Esophagus squamous epithelium (tissue), 5 donors: ENCODE data around the gene DDX51. TPM values are rescaled to one million over a fixed set of nuclear protein-coding genes. Genes with fewer than 3 reads are reported as not detected.
"Not testable (repeated sequence)": the region's sequence is repeated elsewhere in the genome, so short reads cannot be mapped to it uniquely, and the experiment has no call there.

Experiments used
- DNase-seq: peaks from one replicate; lab custom pipeline; 2025; lab: John Stamatoyannopoulos, UW
- H3K27ac ChIP-seq, 4 donors: fragments of 200-600 bp; sonication (generic); one replicate each; pipeline ENCODE4 v1.5.1; 2016 to 2019; ENCODE audit warnings: mild to moderate bottlenecking in 1 of 4
- H3K27me3 ChIP-seq, 4 donors: fragments of 200-600 bp; sonication (generic); 1 replicate in 3 of 4; 2 replicates in 1 of 4; pipeline versions ENCODE4 v1.5.1 to v1.6.0; 2017 to 2021; ENCODE audit warnings: antibody characterized with exemption in 1 of 4
- H3K36me3 ChIP-seq, 3 donors: fragments of 200-600 bp; sonication (generic); one replicate each; pipeline ENCODE4 v1.5.1; 2016 to 2019
- H3K4me1 ChIP-seq, 3 donors: fragments of 200-600 bp; sonication (generic); one replicate each; pipeline ENCODE4 v1.5.1; 2017 to 2019
- H3K4me3 ChIP-seq, 4 donors: fragments of 200-600 bp; sonication (generic); 1 replicate in 3 of 4; 2 replicates in 1 of 4; pipeline ENCODE4 v1.5.1; 2016 to 2019; ENCODE audit warnings: mild to moderate bottlenecking in 2 of 4, moderate library complexity in 1 of 4
- H3K9me3 ChIP-seq, 3 donors: fragments of 200-600 bp; sonication (generic); one replicate each; pipeline ENCODE4 v1.5.1; 2016 to 2019
- POLR2A ChIP-seq, 4 donors: fragments of 450-650 bp; IDR thresholded peaks; one replicate each; pipeline ENCODE4 v1.6.1; 2017; ENCODE audit warnings: antibody characterized with exemption in 4 of 4, mild to moderate bottlenecking in 4 of 4, moderate library complexity in 3 of 4
- whole genome bisulfite sequencing, 2 donors: methylation state at CpG; one replicate each; pipeline ENCODE4 v1.1.5; 2018; 5-methylcytosine and 5-hydroxymethylcytosine counted together
- intact Hi-C: fragments of 100-400 bp; cut with DNase I; formaldehyde crosslinking; loops from one replicate; pipeline ENCODE4 v1.15.0; 2022
- total RNA-seq, 4 donors: library from RNA; depleted of rRNA; stranded (reverse); fragments of >200 nt; gene quantifications; one replicate each; pipeline ENCODE4 v1.1.0, GENCODE V29; 2016
- TF ChIP-seq, protein P1 (sequence below), 6 experiments: fragments of 450-650 bp in 4 of 6; fragments of 200-600 bp in 2 of 6; sonication (generic) in 2 of 6; IDR thresholded peaks; one replicate each; pipeline ENCODE4 v1.5.1; 2016 to 2019; ENCODE audit warnings: antibody characterized with exemption in 6 of 6, mild to moderate bottlenecking in 4 of 6, moderate library complexity in 4 of 6
- donor health status: DM: yes; HTN: yes; CAD: no.

DDX51 gene
- total RNA-seq, 4 donors from 2014 or later = 8.9 to 15.3 (median 11.0) TPM

DNA sequence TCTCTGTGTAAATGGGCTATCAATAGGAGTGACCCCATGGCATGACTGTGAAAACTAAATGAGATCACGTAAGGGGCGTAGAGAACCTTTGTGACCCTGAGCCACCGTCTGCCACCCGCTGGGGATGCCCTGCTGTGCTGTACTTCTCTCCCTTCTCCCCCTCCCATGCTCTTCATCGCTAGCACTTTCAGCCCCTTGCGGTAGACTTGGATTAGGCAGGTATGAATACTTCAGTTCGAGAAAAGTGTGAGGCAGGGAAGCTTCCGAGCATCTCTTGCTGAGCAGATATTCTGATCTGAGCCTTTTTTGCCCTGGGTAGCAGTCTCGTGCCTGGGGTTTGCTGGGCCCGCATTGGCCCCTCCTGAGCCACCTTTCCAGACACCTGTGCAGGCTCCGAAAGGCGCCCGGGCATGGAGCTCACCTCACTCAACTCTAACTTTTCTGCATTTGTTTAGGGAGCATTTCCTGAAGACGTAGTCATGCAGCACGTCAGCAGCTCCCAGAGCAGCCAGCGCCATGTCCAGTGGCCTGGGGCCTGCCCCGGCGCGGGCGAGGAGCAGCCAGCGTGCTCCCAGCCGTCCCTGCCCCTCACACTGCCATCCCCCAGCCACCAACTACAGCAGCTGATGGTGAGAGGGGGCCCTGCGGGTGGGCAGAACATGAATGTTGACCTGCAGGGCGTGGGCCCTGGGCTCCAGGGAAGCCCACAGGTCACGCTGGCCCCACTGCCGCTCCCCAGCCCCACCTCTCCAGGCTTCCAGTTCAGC, 40.4 kb downstream of the DDX51 start:
- no peak overlapping the region for H3K4me3 ChIP-seq
- no peak for DNase-seq
- no peak for TF ChIP-seq POLR2A (IDR thresholded peaks at IDR 0.05)
- TF ChIP-seq, protein P1, sequence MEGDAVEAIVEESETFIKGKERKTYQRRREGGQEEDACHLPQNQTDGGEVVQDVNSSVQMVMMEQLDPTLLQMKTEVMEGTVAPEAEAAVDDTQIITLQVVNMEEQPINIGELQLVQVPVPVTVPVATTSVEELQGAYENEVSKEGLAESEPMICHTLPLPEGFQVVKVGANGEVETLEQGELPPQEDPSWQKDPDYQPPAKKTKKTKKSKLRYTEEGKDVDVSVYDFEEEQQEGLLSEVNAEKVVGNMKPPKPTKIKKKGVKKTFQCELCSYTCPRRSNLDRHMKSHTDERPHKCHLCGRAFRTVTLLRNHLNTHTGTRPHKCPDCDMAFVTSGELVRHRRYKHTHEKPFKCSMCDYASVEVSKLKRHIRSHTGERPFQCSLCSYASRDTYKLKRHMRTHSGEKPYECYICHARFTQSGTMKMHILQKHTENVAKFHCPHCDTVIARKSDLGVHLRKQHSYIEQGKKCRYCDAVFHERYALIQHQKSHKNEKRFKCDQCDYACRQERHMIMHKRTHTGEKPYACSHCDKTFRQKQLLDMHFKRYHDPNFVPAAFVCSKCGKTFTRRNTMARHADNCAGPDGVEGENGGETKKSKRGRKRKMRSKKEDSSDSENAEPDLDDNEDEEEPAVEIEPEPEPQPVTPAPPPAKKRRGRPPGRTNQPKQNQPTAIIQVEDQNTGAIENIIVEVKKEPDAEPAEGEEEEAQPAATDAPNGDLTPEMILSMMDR (IDR thresholded peaks at IDR 0.05) = no peak
- 87 to 90% methylated on average over 8 of the region's 26 CpGs for WGBS, 2 donors
- H3K27ac ChIP-seq = no peak overlapping the region
- no peaks in the 10 kb centered on the region for H3K27me3 ChIP-seq
- peaks cover 0 to 54% (median 3%) of the 10 kb centered on the region in 3 donors for H3K36me3 ChIP-seq
- no peaks in the 10 kb centered on the region for H3K9me3 ChIP-seq
- intact Hi-C loops = no loop called here
- H3K4me1 ChIP-seq = no peaks in the 10 kb centered on the region

DNA sequence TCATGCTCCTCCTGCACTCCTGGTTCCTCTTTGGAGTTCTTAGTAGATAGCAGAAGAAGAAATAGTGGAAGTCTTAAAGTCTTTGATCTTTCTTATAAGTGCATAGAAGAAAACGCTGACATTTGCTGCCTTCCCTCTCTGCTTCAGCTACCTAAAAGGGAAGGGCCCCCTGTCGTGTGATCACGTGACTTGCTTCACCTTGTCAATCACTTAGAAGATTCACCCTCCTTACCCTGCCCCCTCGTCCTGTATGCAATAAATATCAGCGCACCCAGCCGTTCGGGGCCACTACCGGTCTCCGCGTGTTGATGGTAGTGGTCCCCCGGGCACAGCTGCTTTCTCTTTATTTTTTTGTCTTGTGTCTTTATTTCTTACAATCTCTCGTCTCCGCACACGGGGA, 41.0 kb downstream of the DDX51 start:
- H3K4me1 ChIP-seq, H3K27ac ChIP-seq, H3K27me3 ChIP-seq, intact Hi-C loops, H3K9me3 ChIP-seq, H3K4me3 ChIP-seq, DNase-seq: not testable (repeated sequence)
- 84 to 92% methylated on average over 14 of the region's 14 CpGs for WGBS, 2 donors
- peaks cover 0 to 54% (median 3%) of the 10 kb centered on the region in 3 donors for H3K36me3 ChIP-seq

DNA sequence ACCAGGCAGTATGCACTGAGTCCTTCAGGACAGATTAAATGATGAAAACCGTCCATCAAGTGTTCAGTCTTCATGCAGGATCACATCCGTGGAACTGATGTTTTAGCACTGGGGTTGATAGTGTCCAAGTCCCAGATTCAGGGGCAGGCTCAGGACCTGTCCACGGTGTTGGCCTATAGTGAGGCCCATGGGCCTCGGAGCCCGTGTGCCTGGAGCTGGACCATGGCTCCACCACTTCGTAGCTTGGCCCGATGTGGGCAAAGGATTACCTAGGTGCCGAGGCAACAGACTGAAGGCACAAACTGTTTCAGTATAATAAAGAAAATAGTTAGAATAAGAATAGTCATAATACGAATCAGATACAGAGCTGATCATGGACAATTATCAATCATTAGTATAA, 41.8 kb downstream of the DDX51 start:
- Histone ChIP-seq H3K27ac (no peak overlapping the region), H3K4me3 (no peak overlapping the region), H3K4me1 (no peaks in the 10 kb centered on the region), H3K9me3 (no peaks in the 10 kb centered on the region), H3K27me3 (no peaks in the 10 kb centered on the region), H3K36me3 (peaks cover 0 to 51% (median 3%) of the 10 kb centered on the region in 3 donors)
- DNase-seq = no peak
- 94 to 95% methylated on average over 7 to 9 of the region's 9 CpGs for WGBS, 2 donors
- TF ChIP-seq, protein P1 (IDR thresholded peaks at IDR 0.05) = no peak
- no peak for TF ChIP-seq POLR2A (IDR thresholded peaks at IDR 0.05)
- intact Hi-C loops = no loop called here

DNA sequence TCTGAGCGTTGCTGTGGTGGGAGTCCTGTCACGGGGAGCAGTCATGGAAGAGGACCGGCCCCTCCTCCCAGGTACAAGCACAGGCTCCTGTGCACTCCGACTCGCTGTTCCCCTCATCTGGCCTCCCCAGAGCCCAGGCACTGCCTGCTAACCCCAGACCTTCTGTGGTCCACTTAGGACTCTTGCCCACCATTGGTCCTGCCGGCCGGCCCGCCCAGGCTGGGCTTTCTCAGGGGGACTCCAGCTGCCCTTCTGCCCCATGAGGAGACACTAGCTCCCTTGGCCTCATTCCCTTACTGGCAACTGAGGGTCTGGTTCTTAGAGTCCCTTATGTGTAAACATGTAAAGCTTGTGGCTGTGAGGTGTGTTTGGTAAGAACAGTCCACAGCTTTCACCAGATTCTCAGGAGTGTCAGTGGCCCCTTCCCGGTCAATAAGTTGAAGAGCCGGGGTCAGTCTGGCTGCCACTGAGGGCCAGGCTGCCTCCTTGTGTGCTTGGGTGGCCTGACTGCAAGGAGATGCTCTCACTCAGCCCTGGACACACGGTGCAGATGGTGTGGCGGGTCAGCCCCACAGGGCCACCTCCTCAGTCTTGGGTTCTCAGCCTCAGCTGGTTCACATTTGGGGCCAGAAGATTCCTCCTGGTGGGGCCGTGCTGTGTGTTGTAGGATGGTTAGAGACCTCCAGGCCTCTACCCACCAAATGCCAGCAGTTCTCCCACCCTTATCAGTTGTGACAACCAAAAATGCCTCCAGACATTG, 43.6 kb downstream of the DDX51 start:
- no peak overlapping the region for H3K4me3 ChIP-seq
- peaks cover 0 to 42% (median 3%) of the 10 kb centered on the region in 3 donors for H3K36me3 ChIP-seq
- no peaks in the 10 kb centered on the region for H3K9me3 ChIP-seq
- intact Hi-C loops = no loop called here
- H3K4me1 ChIP-seq = no peaks in the 10 kb centered on the region
- no peak for TF ChIP-seq POLR2A (IDR thresholded peaks at IDR 0.05)
- TF ChIP-seq, protein P1 (IDR thresholded peaks at IDR 0.05) = no peak
- DNase-seq = no peak
- H3K27me3 ChIP-seq = no peaks in the 10 kb centered on the region
- 97 to 98% methylated on average over 5 to 10 of the region's 13 CpGs for WGBS, 2 donors
- no peak overlapping the region for H3K27ac ChIP-seq

DNA sequence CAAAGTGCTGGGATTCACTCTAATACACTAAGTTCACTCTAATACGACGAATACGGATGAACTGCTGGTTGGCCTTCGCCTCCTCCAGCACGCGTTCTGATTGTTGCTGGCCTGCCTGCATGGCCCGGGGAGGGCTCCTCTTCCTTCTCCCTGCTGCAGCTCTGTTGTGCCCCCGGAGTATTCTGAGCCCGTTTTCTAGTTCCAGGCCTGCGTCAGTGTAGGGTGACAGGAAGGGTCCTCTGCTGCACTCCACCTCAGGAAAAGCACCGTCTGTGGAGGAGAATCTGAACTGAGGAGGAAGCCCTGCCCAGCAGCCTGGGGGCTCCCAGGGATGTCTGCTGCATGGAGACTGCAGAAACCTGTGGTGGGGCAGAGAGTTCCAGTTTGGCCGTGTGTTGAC, 44.4 kb downstream of the DDX51 start:
- no peak for DNase-seq
- intact Hi-C loops = no loop called here
- WGBS, 2 donors = 87 to 95% methylated on average over 3 to 6 of the region's 12 CpGs

More for the DNA sequence above, 44.4 kb downstream of the DDX51 start:
- H3K4me1 ChIP-seq = no peaks in the 10 kb centered on the region
- no peaks in the 10 kb centered on the region for H3K9me3 ChIP-seq
- no peaks in the 10 kb centered on the region for H3K27me3 ChIP-seq
- no peak overlapping the region for H3K4me3 ChIP-seq
- no peak overlapping the region for H3K27ac ChIP-seq
- TF ChIP-seq, protein P1 (IDR thresholded peaks at IDR 0.05) = no peak
- TF ChIP-seq POLR2A (IDR thresholded peaks at IDR 0.05) = no peak
- peaks cover 0 to 34% (median 3%) of the 10 kb centered on the region in 3 donors for H3K36me3 ChIP-seq
